SK-N-SH treated with all-trans-retinoic acid at 6 μM for 48 hours (cell line): ENCODE data around the gene MX2.

Source experiments
- ARNTL ChIP-seq: fragments of 450-650 bp; formaldehyde crosslinking; IDR thresholded peaks from 2 replicates; pipeline ENCODE4 v1.5.0; 2020; ENCODE audit warnings: low read depth, mild to moderate bottlenecking, moderate library complexity, borderline replicate concordance
- TOX ChIP-seq: fragments of 250-450 bp; sonication (Bioruptor Pico); IDR thresholded peaks from 2 replicates; pipeline ENCODE4 v1.8.0; 2021; ENCODE audit warnings: mild to moderate bottlenecking, moderate library complexity, borderline replicate concordance

DNA sequence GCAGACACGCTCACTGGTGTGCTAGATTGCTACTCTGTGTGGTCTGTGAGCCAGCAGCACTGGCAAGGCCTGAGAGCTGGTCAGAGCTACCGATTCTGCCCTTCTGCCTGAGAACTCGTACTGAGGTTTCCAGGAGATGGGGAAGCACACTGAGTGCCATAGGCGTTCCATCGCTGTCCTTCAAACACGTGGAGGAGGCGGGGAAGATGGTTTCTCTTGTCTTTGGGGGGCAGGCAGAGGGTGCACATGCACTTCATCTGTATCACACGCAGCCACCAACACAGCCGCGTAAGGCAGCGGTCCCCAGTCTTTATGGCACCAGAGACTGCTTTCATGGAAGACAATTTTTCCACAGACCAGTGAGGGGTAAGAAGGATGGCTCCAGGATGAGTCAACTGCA lies 40.4 kb downstream of the MX2 start:
- TF ChIP-seq ARNTL (CRISPR knock-in tag) (no peak), TOX (CRISPR knock-in tag) (no peak)
